Naive thymus-derived CD8-positive, alpha-beta T cell (primary cell): ENCODE results near the gene SP6. TPM values are rescaled to one million over a fixed set of nuclear protein-coding genes. Genes with fewer than 3 reads are reported as not detected.

Experiments used
- ATAC-seq, 2 donors: fragments of 150-1000 bp; cut with Tn5 transposase in 1 of 2; sonication (Bioruptor Pico), chemical (Tn5 transposase) in 1 of 2; 1 replicate in 1 of 2; 2 replicates in 1 of 2; pipeline ENCODE4 v1.10.0; 2021; ENCODE audit warnings: mild to moderate bottlenecking in 2 of 2, moderate library complexity in 2 of 2
- POLR2A ChIA-PET: fragments of 350-600 bp; sonication (Branson Sonifier 250); formaldehyde crosslinking; loops from one replicate; lab custom pipeline; 2021; ENCODE audit warnings: antibody characterized with exemption; lab: Charles Lee
- DNase-seq, 10 donors: peaks; one replicate each; pipeline versions ENCODE4 v3.0.0 to v3.0.0-alpha.2; 2020 to 2022
- H3K27ac Mint-ChIP-seq, 10 donors: one replicate each; pipeline ENCODE4 v1.8.0; 2020 to 2022; ENCODE audit warnings: mild to moderate bottlenecking in 10 of 10, mixed read lengths in 10 of 10, moderate library complexity in 4 of 10, inconsistent platforms in 1 of 10
- H3K27me3 Mint-ChIP-seq, 5 donors: one replicate each; pipeline ENCODE4 v1.8.0; 2021 to 2022; ENCODE audit warnings: mixed read lengths in 5 of 5
- H3K36me3 Mint-ChIP-seq, 3 donors: one replicate each; pipeline ENCODE4 v1.8.0; 2020 to 2022; ENCODE audit warnings: mixed read lengths in 3 of 3, mild to moderate bottlenecking in 2 of 3, inconsistent platforms in 1 of 3
- H3K4me1 Mint-ChIP-seq, 4 donors: one replicate each; pipeline ENCODE4 v1.8.0; 2021 to 2022; ENCODE audit warnings: mixed read lengths in 4 of 4
- H3K4me3 Mint-ChIP-seq, 10 donors: one replicate each; pipeline ENCODE4 v1.8.0; 2020 to 2022; ENCODE audit warnings: mild to moderate bottlenecking in 10 of 10, mixed read lengths in 10 of 10, moderate library complexity in 6 of 10, inconsistent platforms in 1 of 10
- H3K9me3 Mint-ChIP-seq, 9 donors: one replicate each; pipeline ENCODE4 v1.8.0; 2020 to 2022; ENCODE audit warnings: mixed read lengths in 9 of 9, mild to moderate bottlenecking in 3 of 9, inconsistent platforms in 1 of 9, moderate library complexity in 1 of 9
- polyA plus RNA-seq, 3 donors: library from polyadenylated mRNA; unstranded; fragments of 300-500 nt; fragmentation: Illumina TruSeq; gene quantifications; one replicate each; pipeline ENCODE4 v1.2.3, GENCODE V29; 2021
- total RNA-seq, 8 experiments: library from RNA in 2 of 8; stranded (reverse) in 2 of 8; gene quantifications; one replicate each; pipeline ENCODE4 v1.2.3 and lab custom pipeline; 2021 to 2026

SP6 gene
- total and polyA plus RNA-seq, 5 experiments from 2014 or later, result 0.13 to 0.33 (median 0.16) TPM; not detected in 2

GRCh38 chr17:47878203-47879027 is 27.5 kb upstream of the SP6 start:
- POLR2A ChIA-PET, result interaction anchor here (0.6 kb wide), 2 partner anchors 11 to 181 kb away, joined by 3 read pairs; no protein-coding TSS in a partner anchor
- Mint-ChIP-seq H3K4me3 (no peak overlapping the region), H3K9me3 (no peaks in the 10 kb centered on the region)

GRCh38 chr17:47877368-47878034 is 26.5 kb upstream of the SP6 start:
- POLR2A ChIA-PET, result no interaction called here
- no peaks in the 10 kb centered on the region for H3K36me3 Mint-ChIP-seq
- peaks cover 0 to 12% (median 8%) of the 10 kb centered on the region in 4 donors for H3K4me1 Mint-ChIP-seq
- no peak for ATAC-seq
- no peak overlapping the region for H3K27ac Mint-ChIP-seq
- H3K4me3 Mint-ChIP-seq, result no peak overlapping the region
- DNase-seq, result no peak
- peaks cover 10 to 43% (median 26%) of the 10 kb centered on the region in 5 donors for H3K27me3 Mint-ChIP-seq
- no peaks in the 10 kb centered on the region for H3K9me3 Mint-ChIP-seq

More at GRCh38 chr17:47878203-47879027, 27.5 kb upstream of the SP6 start:
- ATAC-seq (no peak), DNase-seq (no peak)
- H3K27ac Mint-ChIP-seq, result peak overlapping the region in 2 of 10 donors; percentile 16 to 56
- peaks cover 7 to 39% (median 26%) of the 10 kb centered on the region in 5 donors for H3K27me3 Mint-ChIP-seq
- H3K36me3 Mint-ChIP-seq, result no peaks in the 10 kb centered on the region
- H3K4me1 Mint-ChIP-seq, result peaks cover 7 to 20% (median 17%) of the 10 kb centered on the region in 4 donors

GRCh38 chr17:47875011-47875985 is 24.3 kb upstream of the SP6 start:
- H3K4me1 Mint-ChIP-seq, result peaks cover 0 to 12% (median 8%) of the 10 kb centered on the region in 4 donors
- H3K9me3 Mint-ChIP-seq, result no peaks in the 10 kb centered on the region
- no peaks in the 10 kb centered on the region for H3K36me3 Mint-ChIP-seq
- ATAC-seq (no peak), DNase-seq (no peak)
- POLR2A ChIA-PET, result no interaction called here
- H3K27ac Mint-ChIP-seq, result peak overlapping the region in 2 of 10 donors; percentile 61 to 76
- no peak overlapping the region for H3K4me3 Mint-ChIP-seq
- peaks cover 15 to 65% (median 40%) of the 10 kb centered on the region in 5 donors for H3K27me3 Mint-ChIP-seq

GRCh38 chr17:47873200-47874090 is 22.5 kb upstream of the SP6 start:
- Mint-ChIP-seq H3K4me3 (no peak overlapping the region), H3K27me3 (peaks cover 15 to 65% (median 44%) of the 10 kb centered on the region in 5 donors), H3K27ac (no peak overlapping the region), H3K9me3 (no peaks in the 10 kb centered on the region), H3K4me1 (peaks cover 0 to 10% (median 2%) of the 10 kb centered on the region in 4 donors), H3K36me3 (no peaks in the 10 kb centered on the region)
- POLR2A ChIA-PET, result no interaction called here
- ATAC-seq (no peak), DNase-seq (no peak)

GRCh38 chr17:47872651-47873161 is 21.7 kb upstream of the SP6 start:
- Mint-ChIP-seq H3K4me1 (peaks cover 0 to 6% (median 1%) of the 10 kb centered on the region in 4 donors), H3K36me3 (no peaks in the 10 kb centered on the region), H3K27me3 (peaks cover 17 to 65% (median 43%) of the 10 kb centered on the region in 5 donors), H3K9me3 (no peaks in the 10 kb centered on the region), H3K27ac (no peak overlapping the region), H3K4me3 (no peak overlapping the region)
- POLR2A ChIA-PET, result no interaction called here
- DNase-seq (no peak), ATAC-seq (no peak)

- H3K27ac Mint-ChIP-seq, result no peak overlapping the region
Measured at GRCh38 chr17:47872019-47872650, 21.2 kb upstream of the SP6 start.

GRCh38 chr17:47871048-47871447 is 20.1 kb upstream of the SP6 start:
- H3K4me3 Mint-ChIP-seq, result no peak overlapping the region
- H3K9me3 Mint-ChIP-seq, result no peaks in the 10 kb centered on the region
- H3K36me3 Mint-ChIP-seq, result no peaks in the 10 kb centered on the region
- peak overlapping the region in 1 of 10 donors; percentile 46 for H3K27ac Mint-ChIP-seq
- POLR2A ChIA-PET, result no interaction called here
- H3K4me1 Mint-ChIP-seq, result peaks cover 0 to 4% (median under 1%) of the 10 kb centered on the region in 4 donors
- DNase-seq (no peak), ATAC-seq (no peak)
- peaks cover 17 to 64% (median 43%) of the 10 kb centered on the region in 5 donors for H3K27me3 Mint-ChIP-seq

More at GRCh38 chr17:47872019-47872650, 21.2 kb upstream of the SP6 start:
- Mint-ChIP-seq H3K27me3 (peaks cover 17 to 66% (median 43%) of the 10 kb centered on the region in 5 donors), H3K4me3 (no peak overlapping the region), H3K9me3 (no peaks in the 10 kb centered on the region), H3K4me1 (peaks cover 0 to 4% (median under 1%) of the 10 kb centered on the region in 4 donors), H3K36me3 (no peaks in the 10 kb centered on the region)
- ATAC-seq (no peak), DNase-seq (no peak)
- POLR2A ChIA-PET, result no interaction called here

GRCh38 chr17:47870056-47870455 is 19.1 kb upstream of the SP6 start:
- no peak overlapping the region for H3K4me3 Mint-ChIP-seq
- no peak for DNase-seq
- no peak for ATAC-seq
- peak overlapping the region in 2 of 10 donors; percentile 5 to 56 for H3K27ac Mint-ChIP-seq
- H3K4me1 Mint-ChIP-seq, result peaks cover 0 to 5% (median 2%) of the 10 kb centered on the region in 4 donors
- no peaks in the 10 kb centered on the region for H3K9me3 Mint-ChIP-seq
- POLR2A ChIA-PET, result interaction anchor here (1.3 kb wide), 1 partner anchor 25 kb away, joined by 4 read pairs; no protein-coding TSS in a partner anchor
- no peaks in the 10 kb centered on the region for H3K36me3 Mint-ChIP-seq
- peaks cover 12 to 55% (median 35%) of the 10 kb centered on the region in 5 donors for H3K27me3 Mint-ChIP-seq

- DNase-seq (no peak), ATAC-seq (no peak)
- Mint-ChIP-seq H3K4me1 (peaks cover 0 to 10% (median 2%) of the 10 kb centered on the region in 4 donors), H3K27me3 (peaks cover 11 to 46% (median 31%) of the 10 kb centered on the region in 5 donors), H3K9me3 (no peaks in the 10 kb centered on the region), H3K27ac (peak overlapping the region in 1 of 10 donors; percentile 24), H3K36me3 (no peaks in the 10 kb centered on the region), H3K4me3 (no peak overlapping the region)
- POLR2A ChIA-PET, result interaction anchor here (0.6 to 1.3 kb wide), 2 partner anchors 11 to 26 kb away, joined by 4 read pairs; no protein-coding TSS in a partner anchor
Measured at GRCh38 chr17:47869114-47869513, 18.2 kb upstream of the SP6 start.

- peaks cover 8 to 37% (median 24%) of the 10 kb centered on the region in 5 donors for H3K27me3 Mint-ChIP-seq
- no peaks in the 10 kb centered on the region for H3K9me3 Mint-ChIP-seq
- H3K27ac Mint-ChIP-seq, result peak overlapping the region in 1 of 10 donors; percentile 89
- ATAC-seq, result no peak
- DNase-seq, result no peak
- H3K36me3 Mint-ChIP-seq, result no peaks in the 10 kb centered on the region
- H3K4me3 Mint-ChIP-seq, result no peak overlapping the region
- POLR2A ChIA-PET, result no interaction called here
- H3K4me1 Mint-ChIP-seq, result peaks cover 0 to 12% (median 3%) of the 10 kb centered on the region in 4 donors
Measured at GRCh38 chr17:47867813-47868533, 17.0 kb upstream of the SP6 start.
